Medulla oblongata (tissue), 1 donor: ENCODE measurements around the gene NACA2.

ENCODE experiments used
- DNase-seq: peaks from one replicate; pipeline ENCODE4 v3.0.0-alpha.2; 2015; ENCODE audit errors: extremely low spot score

NACA2 gene

DNA sequence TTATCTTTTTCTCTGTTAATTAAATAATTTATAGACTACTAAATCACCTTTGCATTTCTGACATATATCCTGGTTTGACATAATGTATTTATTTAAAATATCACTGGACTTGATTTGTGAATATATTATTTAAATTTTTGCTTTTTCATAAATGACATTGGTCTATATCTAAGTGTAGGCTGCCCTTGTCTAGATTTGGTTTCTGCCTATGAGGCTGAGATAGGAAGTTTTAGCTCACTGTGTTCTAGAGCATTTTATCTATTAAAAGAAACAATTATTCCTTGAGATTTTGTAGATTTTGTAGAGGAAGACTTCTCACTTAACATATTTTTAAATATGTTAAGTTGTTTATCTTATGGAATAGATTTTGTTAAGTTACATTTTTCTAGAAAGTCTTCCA, 43.9 kb downstream of the NACA2 start:
- DNase-seq: no peak

GRCh38 chr17:61545335-61545938, 45.6 kb downstream of the NACA2 start:
- no peak for DNase-seq

- no peak for DNase-seq
Measured at GRCh38 chr17:61543786-61544415, 47.1 kb downstream of the NACA2 start.

DNA sequence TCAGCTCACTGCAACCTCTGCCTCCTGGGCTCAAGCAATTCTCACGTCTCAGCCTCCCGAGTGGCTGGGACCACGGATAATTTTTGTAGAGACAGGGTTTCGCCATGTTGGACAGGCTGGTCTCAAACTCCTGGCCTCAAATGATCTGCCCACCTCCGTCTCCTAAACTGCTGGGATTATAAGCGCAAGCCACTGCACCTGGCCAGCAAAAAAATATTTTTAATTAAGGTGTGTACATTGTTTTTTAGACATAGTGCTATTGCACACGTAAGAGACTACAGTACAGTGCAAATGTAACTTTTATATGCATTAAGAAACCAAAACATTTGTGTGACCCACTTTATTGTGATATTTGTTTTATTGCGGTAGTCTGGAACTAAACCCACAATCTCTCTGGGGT, 49.0 kb downstream of the NACA2 start:
- no peak for DNase-seq

- DNase-seq: no peak
Measured at GRCh38 chr17:61540874-61541273, 50.1 kb downstream of the NACA2 start.
